Fibroblast of skin of abdomen (primary cell): ENCODE measurements around the gene ZNF283. TPM values are rescaled to one million over a fixed set of nuclear protein-coding genes. Genes with fewer than 3 reads are reported as not detected.

ENCODE experiments used
- DNase-seq: peaks from one replicate; pipeline ENCODE4 v3.0.0-alpha.2; 2013
- polyA plus RNA-seq, 2 experiments: library from polyadenylated mRNA; unstranded; fragments of 120-200 nt; gene quantifications; one replicate each; pipeline ENCODE4 v1.2.1, GENCODE V29; 2013; ENCODE audit not compliant: insufficient read length in 2 of 2

Gene ZNF283
- polyA plus RNA-seq (2013, experiment 1 of 2; ENCODE audit: insufficient read length) = 5.2 TPM
- 5.1 TPM for polyA plus RNA-seq (2013, experiment 2 of 2; ENCODE audit: insufficient read length)

- peak; percentile 89 for DNase-seq
Measured at GRCh38 chr19:43826787-43827754, at the start of gene ZNF283. Gene ZNF283 (plus strand): TSS chr19:43827321. CDS start chr19:43833505, 6,184 bp downstream.

GRCh38 chr19:43778651-43779050, 48.5 kb upstream of the ZNF283 start:
- no peak for DNase-seq

- DNase-seq = no peak
Measured at GRCh38 chr19:43779147-43779819, 47.8 kb upstream of the ZNF283 start.

GRCh38 chr19:43779820-43780219, 47.3 kb upstream of the ZNF283 start:
- DNase-seq = no peak

- DNase-seq = peak; percentile 60
Measured at GRCh38 chr19:43780706-43781525, 46.2 kb upstream of the ZNF283 start, which contains the start of gene KCNN4. Gene KCNN4 (minus strand): TSS chr19:43780973. CDS start chr19:43780861, 112 bp downstream.

- no peak for DNase-seq
Measured at GRCh38 chr19:43781630-43782310, 45.4 kb upstream of the ZNF283 start.

- DNase-seq = no peak
Measured at GRCh38 chr19:43782311-43782660, 44.8 kb upstream of the ZNF283 start.

GRCh38 chr19:43782689-43783231, 44.4 kb upstream of the ZNF283 start:
- no peak for DNase-seq

GRCh38 chr19:43783636-43784035, 43.5 kb upstream of the ZNF283 start:
- no peak for DNase-seq

- DNase-seq = peak; percentile 85
Measured at GRCh38 chr19:43784241-43784980, 42.7 kb upstream of the ZNF283 start.

- peak; percentile 69 for DNase-seq
Measured at GRCh38 chr19:43784981-43785808, 41.9 kb upstream of the ZNF283 start.

GRCh38 chr19:43786665-43787064, 40.5 kb upstream of the ZNF283 start:
- DNase-seq = no peak

GRCh38 chr19:43789029-43789428, 38.1 kb upstream of the ZNF283 start:
- no peak for DNase-seq

- DNase-seq = no peak
Measured at GRCh38 chr19:43790587-43790986, 36.5 kb upstream of the ZNF283 start.

GRCh38 chr19:43797118-43797517, 30.0 kb upstream of the ZNF283 start:
- DNase-seq = no peak

- DNase-seq = no peak
Measured at GRCh38 chr19:43797556-43797955, 29.6 kb upstream of the ZNF283 start.

- DNase-seq = no peak
Measured at GRCh38 chr19:43798026-43798545, 29.0 kb upstream of the ZNF283 start.

- no peak for DNase-seq
Measured at GRCh38 chr19:43798546-43799409, 28.3 kb upstream of the ZNF283 start.
